Endodermal cell (in vitro differentiated cells): ENCODE measurements around the gene CRY1. TPM values are rescaled to one million over a fixed set of nuclear protein-coding genes. Genes with fewer than 3 reads are reported as not detected.

Source experiments
- DNase-seq: peaks from one replicate; pipeline ENCODE4 v3.0.0-alpha.2; 2017
- H3K27ac ChIP-seq: 2 replicates; pipeline ENCODE4 v1.5.1; 2013; ENCODE audit warnings: mild to moderate bottlenecking, low read depth, low read length, moderate library complexity
- H3K27me3 ChIP-seq: 2 replicates; pipeline ENCODE4 v1.6.1; 2013; ENCODE audit warnings: mild to moderate bottlenecking, low read length, moderate library complexity; ENCODE audit not compliant: insufficient read depth, control insufficient read depth, poor library complexity, severe bottlenecking
- H3K36me3 ChIP-seq: 2 replicates; pipeline ENCODE4 v1.7.0; 2013; ENCODE audit warnings: mild to moderate bottlenecking, low read length, moderate library complexity; ENCODE audit not compliant: control insufficient read depth, insufficient read depth
- H3K4me1 ChIP-seq: one replicate; pipeline ENCODE4 v1.7.0; 2013; ENCODE audit warnings: low read length; ENCODE audit not compliant: control insufficient read depth, insufficient read depth
- H3K4me3 ChIP-seq: 2 replicates; pipeline ENCODE4 v1.5.1; 2013; ENCODE audit warnings: mild to moderate bottlenecking, low read length, moderate library complexity
- H3K9ac ChIP-seq: 2 replicates; pipeline ENCODE4 v1.6.1; 2013; ENCODE audit warnings: mild to moderate bottlenecking, low read length, moderate library complexity; ENCODE audit not compliant: poor library complexity, severe bottlenecking; ENCODE audit errors: extremely low read depth
- H3K9me3 ChIP-seq: 2 replicates; pipeline ENCODE4 v1.6.1; 2013; ENCODE audit warnings: mild to moderate bottlenecking, low read length, moderate library complexity; ENCODE audit not compliant: control insufficient read depth
- H3K27ac Mint-ChIP-seq: 2 replicates; pipeline ENCODE4 v1.8.0; 2020; ENCODE audit warnings: mixed read lengths
- H3K27me3 Mint-ChIP-seq: 2 replicates; pipeline ENCODE4 v1.8.0; 2021; ENCODE audit warnings: mild to moderate bottlenecking, mixed read lengths; ENCODE audit not compliant: insufficient read depth
- H3K36me3 Mint-ChIP-seq: 2 replicates; pipeline ENCODE4 v1.8.0; 2020; ENCODE audit warnings: low read depth, mixed read lengths
- H3K4me1 Mint-ChIP-seq: 2 replicates; pipeline ENCODE4 v1.8.0; 2020; ENCODE audit warnings: mixed read lengths
- H3K4me3 Mint-ChIP-seq: 2 replicates; pipeline ENCODE4 v1.8.0; 2020; ENCODE audit warnings: mild to moderate bottlenecking, moderate library complexity, mixed read lengths
- H3K9me3 Mint-ChIP-seq: 2 replicates; pipeline ENCODE4 v1.8.0; 2020; ENCODE audit warnings: mild to moderate bottlenecking, mixed read lengths
- CTCF ChIP-seq: fragments of 200-600 bp; sonication (generic); conservative IDR thresholded peaks from 2 replicates; pipeline ENCODE4 v1.5.0; 2021; ENCODE audit warnings: antibody characterized with exemption, mild to moderate bottlenecking
- WGBS, 2 experiments: methylation state at CpG; one replicate each; pipeline versions ENCODE4 v1.1.5 to v1.1.7; 2013; ENCODE audit warnings: missing lambda C conversion rate in 2 of 2, mixed read lengths in 1 of 2; ENCODE audit not compliant: insufficient coverage in 1 of 2, insufficient read length in 1 of 2; 5-methylcytosine and 5-hydroxymethylcytosine counted together
- total RNA-seq, 2 donors: library from RNA; stranded (reverse); fragmentation: NEBNext Ultra II Directional in 1 of 2; extraction: Animal tissue kit (Norgen Biotek cat#: 25700) in 1 of 2; gene quantifications; 2 replicates in 1 of 2; 3 replicates in 1 of 2; pipeline ENCODE4 v1.2.1, GENCODE V29; 2021

The CRY1 gene
- total RNA-seq, 2 donors from 2014 or later = 29.9 to 33.4 TPM

- peak; percentile 78 for DNase-seq
- Histone ChIP-seq H3K36me3 (no peaks in the 10 kb centered on the region), H3K27me3 (no peaks in the 10 kb centered on the region), H3K4me3 (no peak overlapping the region), H3K4me1 (peaks cover 17% of the 10 kb centered on the region), H3K9me3 (peaks cover 7% of the 10 kb centered on the region), H3K9ac (no peak overlapping the region), H3K27ac (no peak overlapping the region)
- Mint-ChIP-seq H3K27ac (no peak overlapping the region), H3K9me3 (no peaks in the 10 kb centered on the region), H3K4me3 (no peak overlapping the region), H3K36me3 (no peaks in the 10 kb centered on the region), H3K4me1 (peaks cover 49% of the 10 kb centered on the region), H3K27me3 (peaks cover 4% of the 10 kb centered on the region)
- WGBS, 2 experiments = 40 to 43% methylated on average over 7 to 10 of the region's 10 CpGs
- TF ChIP-seq CTCF = peak; percentile 89
Measured at GRCh38 chr12:107131832-107132616, 38.7 kb upstream of the CRY1 start.

- 88 to 89% methylated on average over 2 to 6 of the region's 6 CpGs for WGBS, 2 experiments
- H3K36me3 ChIP-seq = no peaks in the 10 kb centered on the region
- Mint-ChIP-seq H3K27me3 (peaks cover 4% of the 10 kb centered on the region), H3K4me1 (peaks cover 53% of the 10 kb centered on the region), H3K36me3 (no peaks in the 10 kb centered on the region), H3K9me3 (no peaks in the 10 kb centered on the region), H3K27ac (peak overlapping the region; percentile 10), H3K4me3 (no peak overlapping the region)
- DNase-seq = no peak
- no peaks in the 10 kb centered on the region for H3K27me3 ChIP-seq
- TF ChIP-seq CTCF = no peak
- no peak overlapping the region for H3K9ac ChIP-seq
- peaks cover 17% of the 10 kb centered on the region for H3K4me1 ChIP-seq
- no peak overlapping the region for H3K27ac ChIP-seq
- no peak overlapping the region for H3K4me3 ChIP-seq
- peaks cover under 1% of the 10 kb centered on the region for H3K9me3 ChIP-seq
Measured at GRCh38 chr12:107130830-107131611, 37.7 kb upstream of the CRY1 start.

- WGBS, 2 experiments = 97 to 100% methylated on average over 1 to 7 of the region's 7 CpGs
- H3K27me3 Mint-ChIP-seq = peaks cover 4% of the 10 kb centered on the region
- peaks cover 44% of the 10 kb centered on the region for H3K4me1 Mint-ChIP-seq
- H3K27ac Mint-ChIP-seq = no peak overlapping the region
- Histone ChIP-seq H3K4me3 (no peak overlapping the region), H3K4me1 (peaks cover 10% of the 10 kb centered on the region), H3K9ac (no peak overlapping the region), H3K27ac (no peak overlapping the region), H3K27me3 (no peaks in the 10 kb centered on the region), H3K9me3 (no peaks in the 10 kb centered on the region), H3K36me3 (no peaks in the 10 kb centered on the region)
- no peaks in the 10 kb centered on the region for H3K36me3 Mint-ChIP-seq
- no peak overlapping the region for H3K4me3 Mint-ChIP-seq
- TF ChIP-seq CTCF = no peak
- no peak for DNase-seq
- H3K9me3 Mint-ChIP-seq = no peaks in the 10 kb centered on the region
Measured at GRCh38 chr12:107129315-107129930, 36.1 kb upstream of the CRY1 start.
